GM18858 (cell line): ENCODE data around the gene ACSL1.
"Not testable (repeated sequence)": the region's sequence is repeated elsewhere in the genome, so short reads cannot be mapped to it uniquely, and the experiment has no call there.

Experiments used
- ATAC-seq: cut with Tn5 transposase; IDR thresholded peaks from one replicate; pipeline ENCODE4 v1.9.1; 2021; ENCODE audit not compliant: unreplicated experiment

Gene ACSL1

GRCh38 chr4:184763150-184763780, 62.5 kb downstream of the ACSL1 start:
- no peak for ATAC-seq

GRCh38 chr4:184762100-184762499, 63.7 kb downstream of the ACSL1 start:
- ATAC-seq = peak; percentile 93

- ATAC-seq = no peak
Measured at GRCh38 chr4:184760681-184761080, 65.1 kb downstream of the ACSL1 start.

- no peak for ATAC-seq
Measured at GRCh38 chr4:184757810-184758209, 68.0 kb downstream of the ACSL1 start.

- ATAC-seq = no peak
Measured at GRCh38 chr4:184756399-184756798, 69.4 kb downstream of the ACSL1 start.

- ATAC-seq = no peak
Measured at GRCh38 chr4:184755278-184755677, 70.5 kb downstream of the ACSL1 start.

- ATAC-seq = no peak
Measured at GRCh38 chr4:184752496-184753275, 73.1 kb downstream of the ACSL1 start.

GRCh38 chr4:184751585-184751956, 74.2 kb downstream of the ACSL1 start:
- ATAC-seq = no peak

GRCh38 chr4:184750926-184751584, 74.7 kb downstream of the ACSL1 start:
- ATAC-seq = no peak

- ATAC-seq = no peak
Measured at GRCh38 chr4:184748251-184748652, 77.5 kb downstream of the ACSL1 start.

GRCh38 chr4:184747034-184747830, 78.5 kb downstream of the ACSL1 start:
- no peak for ATAC-seq

GRCh38 chr4:184745831-184746795, 79.7 kb downstream of the ACSL1 start:
- peak; percentile 55 for ATAC-seq

- ATAC-seq = no peak
Measured at GRCh38 chr4:184744236-184744635, 81.5 kb downstream of the ACSL1 start.

- no peak for ATAC-seq
Measured at GRCh38 chr4:184743650-184744049, 82.1 kb downstream of the ACSL1 start.

- not testable (repeated sequence) for ATAC-seq
Measured at GRCh38 chr4:184741651-184742050, 84.1 kb downstream of the ACSL1 start.

- ATAC-seq = no peak
Measured at GRCh38 chr4:184740980-184741391, 84.8 kb downstream of the ACSL1 start.

GRCh38 chr4:184739575-184739974, 86.2 kb downstream of the ACSL1 start:
- not testable (repeated sequence) for ATAC-seq

- ATAC-seq = no peak
Measured at GRCh38 chr4:184734758-184735157, 91.0 kb downstream of the ACSL1 start.

- ATAC-seq = peak; percentile 89
Measured at GRCh38 chr4:184733654-184734524, 91.9 kb downstream of the ACSL1 start, which contains the start of gene CENPU. Gene CENPU (minus strand): TSS chr4:184734096. CDS start chr4:184734062, 34 bp downstream.
